SH-SY5Y (cell line): ENCODE results near the gene SNED1.

Source experiments
- GATA2 ChIP-seq: IDR thresholded peaks from 2 replicates; pipeline ENCODE4 v1.6.1; 2011; ENCODE audit warnings: mild to moderate bottlenecking, low read depth, low read length
- GATA3 ChIP-seq: IDR thresholded peaks from 2 replicates; pipeline ENCODE4 v1.6.1; 2011; ENCODE audit warnings: low read depth, mild to moderate bottlenecking, low read length, moderate library complexity

Gene SNED1

GRCh38 chr2:241138471-241138870 is 140.1 kb downstream of the SNED1 start:
- TF ChIP-seq GATA3 (no peak), GATA2 (no peak)

- TF ChIP-seq GATA3 (no peak), GATA2 (no peak)
These were observed 141.4 kb downstream of the SNED1 start for GRCh38 chr2:241139531-241140444.

- TF ChIP-seq GATA2 (no peak), GATA3 (no peak)
These were observed 142.0 kb downstream of the SNED1 start for GRCh38 chr2:241140445-241140840.

GRCh38 chr2:241141214-241141770 is 142.9 kb downstream of the SNED1 start:
- no peak for TF ChIP-seq GATA2
- no peak for TF ChIP-seq GATA3

GRCh38 chr2:241142063-241142462 is 143.6 kb downstream of the SNED1 start:
- no peak for TF ChIP-seq GATA2
- TF ChIP-seq GATA3, result no peak

- no peak for TF ChIP-seq GATA3
- no peak for TF ChIP-seq GATA2
These were observed 144.2 kb downstream of the SNED1 start for GRCh38 chr2:241142593-241142992.
